ENCODE measurements around the gene FAM13B.
A peak's percentile ranks its signal among the peaks of the same experiment; 100 is the strongest.
"Not testable (repeated sequence)": the region's sequence is repeated elsewhere in the genome, so short reads cannot be mapped to it uniquely, and the experiment has no call there.

The FAM13B gene

DNA sequence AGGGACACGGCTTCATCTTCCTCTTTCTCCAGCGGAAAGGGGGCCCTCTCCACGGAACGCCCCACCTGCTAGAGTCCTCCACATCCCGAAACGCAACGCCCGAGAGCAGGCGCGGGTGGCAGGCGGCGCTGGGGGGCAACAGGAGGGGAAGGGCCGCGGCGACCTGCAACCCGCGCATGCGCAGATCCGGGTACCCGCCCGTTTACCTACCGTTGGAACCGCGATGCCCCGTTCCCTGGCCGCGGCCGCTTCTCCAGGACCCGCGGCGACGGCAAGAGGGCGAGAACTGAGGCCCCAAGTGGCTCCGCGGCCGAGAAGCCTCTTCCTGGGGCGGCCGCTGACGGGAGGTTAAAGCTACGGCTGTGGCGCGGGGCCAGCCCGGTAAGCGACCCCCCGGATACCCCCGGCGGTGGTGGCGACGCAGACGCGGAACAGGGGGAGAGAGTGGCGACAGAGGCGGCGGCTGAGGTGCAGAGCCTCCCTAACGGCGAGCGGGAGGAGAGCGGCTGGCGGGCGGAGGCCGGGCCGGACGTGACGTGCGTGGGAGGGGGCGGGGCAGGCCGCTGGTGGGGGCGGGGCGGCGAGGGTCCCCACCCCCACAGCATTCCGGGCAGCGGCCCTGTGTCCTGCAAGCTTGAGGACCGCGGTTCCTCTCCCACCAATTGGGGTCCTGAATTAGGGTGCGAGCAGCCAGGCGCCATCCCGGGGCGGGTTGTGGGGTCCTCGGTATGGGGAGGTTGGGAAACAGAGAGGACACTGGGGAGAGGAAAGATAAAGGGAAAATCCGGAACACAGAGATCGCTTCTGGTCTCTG lies at the start of gene FAM13B:
TSS of gene FAM13B (minus strand) at position 508 of the 814 bp plus-strand sequence. CDS start 13,968 bp downstream, outside the sequence.
- TF ChIP-seq, protein P1, sequence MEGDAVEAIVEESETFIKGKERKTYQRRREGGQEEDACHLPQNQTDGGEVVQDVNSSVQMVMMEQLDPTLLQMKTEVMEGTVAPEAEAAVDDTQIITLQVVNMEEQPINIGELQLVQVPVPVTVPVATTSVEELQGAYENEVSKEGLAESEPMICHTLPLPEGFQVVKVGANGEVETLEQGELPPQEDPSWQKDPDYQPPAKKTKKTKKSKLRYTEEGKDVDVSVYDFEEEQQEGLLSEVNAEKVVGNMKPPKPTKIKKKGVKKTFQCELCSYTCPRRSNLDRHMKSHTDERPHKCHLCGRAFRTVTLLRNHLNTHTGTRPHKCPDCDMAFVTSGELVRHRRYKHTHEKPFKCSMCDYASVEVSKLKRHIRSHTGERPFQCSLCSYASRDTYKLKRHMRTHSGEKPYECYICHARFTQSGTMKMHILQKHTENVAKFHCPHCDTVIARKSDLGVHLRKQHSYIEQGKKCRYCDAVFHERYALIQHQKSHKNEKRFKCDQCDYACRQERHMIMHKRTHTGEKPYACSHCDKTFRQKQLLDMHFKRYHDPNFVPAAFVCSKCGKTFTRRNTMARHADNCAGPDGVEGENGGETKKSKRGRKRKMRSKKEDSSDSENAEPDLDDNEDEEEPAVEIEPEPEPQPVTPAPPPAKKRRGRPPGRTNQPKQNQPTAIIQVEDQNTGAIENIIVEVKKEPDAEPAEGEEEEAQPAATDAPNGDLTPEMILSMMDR (IDR thresholded peaks at IDR 0.05; ENCODE audit: insufficient read depth, low read depth, low read length, missing control alignments): no peak
- peak; percentile 72 for DNase-seq (ENCODE audit: low read depth)
- peak within 1 kb of the TSS; percentile 91 for H3K4me3 ChIP-seq (ENCODE audit: low read length)

DNA sequence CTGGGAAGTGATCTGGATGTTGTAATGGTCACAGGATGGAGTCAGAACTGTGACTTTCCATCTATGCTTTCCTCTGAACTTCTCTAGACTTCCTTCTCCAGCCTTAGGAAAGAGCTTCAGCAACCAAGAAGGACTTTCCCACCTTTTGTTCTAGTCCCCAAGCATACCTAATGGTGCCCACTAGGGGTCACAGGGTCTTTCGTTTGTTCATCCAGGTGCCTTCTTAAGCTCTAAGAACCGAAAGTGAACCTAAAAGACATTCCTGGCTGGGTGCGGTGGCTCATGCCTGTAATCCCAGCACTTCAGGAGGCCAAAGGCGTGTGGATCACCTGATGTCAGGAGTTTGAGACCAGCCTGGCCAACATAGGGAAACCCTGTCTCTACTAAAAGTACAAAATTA lies 49.2 kb upstream of the FAM13B start:
- TF ChIP-seq, protein P1 (IDR thresholded peaks at IDR 0.05; ENCODE audit: insufficient read depth, low read depth, low read length, missing control alignments): no peak
- no peak overlapping the region for H3K4me3 ChIP-seq (ENCODE audit: low read length)
- DNase-seq (ENCODE audit: low read depth): no peak

DNA sequence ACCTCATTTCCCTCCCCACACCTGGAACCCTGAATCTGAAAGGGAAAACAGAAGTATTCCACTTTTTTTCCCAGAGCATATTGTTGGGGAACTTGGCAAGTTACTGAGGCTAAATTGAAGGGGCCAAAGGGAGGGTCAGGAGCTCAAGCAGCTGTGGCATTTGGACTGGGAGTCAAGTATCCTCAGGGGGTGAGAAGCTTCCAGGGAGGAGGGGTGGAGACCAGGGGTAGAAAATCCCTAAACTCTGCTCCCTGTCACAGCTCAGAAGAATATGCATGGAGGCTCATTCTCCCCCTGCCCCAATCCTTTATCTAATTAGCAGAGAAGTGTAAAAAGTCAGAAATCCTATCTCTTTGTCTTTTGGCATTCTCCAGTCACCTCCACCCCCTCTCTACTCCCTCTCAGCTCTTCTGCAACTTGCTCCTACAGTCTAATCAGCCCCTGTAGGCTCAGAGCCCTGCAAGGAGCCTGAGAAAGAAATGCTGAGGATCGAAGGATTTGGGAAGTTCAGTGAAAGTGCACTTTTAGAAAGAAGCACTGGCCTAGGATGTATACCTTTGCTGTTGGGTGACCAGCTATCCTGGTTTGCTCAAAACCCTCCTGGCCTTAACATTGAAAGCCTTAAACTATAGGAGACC lies 45.2 kb upstream of the FAM13B start:
- no peak for DNase-seq (ENCODE audit: low read depth)
- TF ChIP-seq, protein P1 (IDR thresholded peaks at IDR 0.05; ENCODE audit: insufficient read depth, low read depth, low read length, missing control alignments): no peak

DNA sequence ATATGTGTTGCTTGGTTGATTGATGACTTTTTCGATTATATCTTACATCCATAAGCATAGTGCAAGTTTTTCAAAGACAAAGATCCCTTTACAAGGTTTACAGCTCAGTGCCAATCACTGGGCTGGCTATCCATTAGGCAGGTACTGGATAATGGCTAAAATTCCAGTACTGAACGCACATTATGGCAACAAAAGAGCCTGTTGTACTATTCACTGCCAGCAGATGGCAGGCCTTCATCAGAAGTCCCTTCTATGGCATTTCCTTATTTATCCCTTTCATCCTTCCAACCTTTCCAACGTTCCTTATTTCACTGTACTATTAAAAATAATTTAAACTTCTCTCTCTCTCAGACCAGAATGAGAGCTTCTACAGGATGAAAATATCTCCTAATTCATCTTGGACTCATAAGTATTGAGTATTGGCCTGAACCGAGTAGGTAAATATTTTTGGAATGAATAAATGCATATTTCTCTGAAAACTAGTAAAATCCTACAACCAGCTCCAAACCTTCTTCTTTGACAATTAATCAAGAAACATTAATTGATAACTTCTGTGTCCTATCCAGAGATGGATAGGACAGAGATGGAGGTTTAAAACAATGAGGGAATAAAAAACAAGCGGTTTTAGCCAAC lies 44.3 kb upstream of the FAM13B start:
- TF ChIP-seq, protein P1 (IDR thresholded peaks at IDR 0.05; ENCODE audit: insufficient read depth, low read depth, low read length, missing control alignments): peak; percentile 90
- no peak overlapping the region for H3K4me3 ChIP-seq (ENCODE audit: low read length)
- peak; percentile 74 for DNase-seq (ENCODE audit: low read depth)

More for the DNA sequence above, 45.2 kb upstream of the FAM13B start:
- H3K4me3 ChIP-seq (ENCODE audit: low read length): no peak overlapping the region

- not testable (repeated sequence) for H3K4me3 ChIP-seq (ENCODE audit: low read length); DNase-seq (ENCODE audit: low read depth)
Observed at GRCh38 chr5:138070026-138070425, 37.1 kb upstream of the FAM13B start.

- no peak overlapping the region for H3K4me3 ChIP-seq (ENCODE audit: low read length)
- TF ChIP-seq, protein P1 (IDR thresholded peaks at IDR 0.05; ENCODE audit: insufficient read depth, low read depth, low read length, missing control alignments): peak; percentile 83
- DNase-seq (ENCODE audit: low read depth): peak; percentile 86
Observed at GRCh38 chr5:138068742-138069600, 36.1 kb upstream of the FAM13B start.

Measured in epithelial cell of esophagus (primary cell).